ENCODE measurements around the gene NFX1.
"Not testable (repeated sequence)": the region's sequence is repeated elsewhere in the genome, so short reads cannot be mapped to it uniquely, and the experiment has no call there.

- TF ChIP-seq TCF12 (IDR thresholded peaks at IDR 0.05; ENCODE audit: low read depth, low read length); CTCF (IDR thresholded peaks at IDR 0.05 in 2 of 3, conservative IDR thresholded peaks at IDR 0.05 in 1 of 3; ENCODE audit: control insufficient read depth in 2 of 3, extremely low read depth in 1 of 3, insufficient read depth in 1 of 3, low read depth in 3 of 3, low read length in 3 of 3); HSF1 (IDR thresholded peaks at IDR 0.05; ENCODE audit: low read depth, low read length); EGR1 (IDR thresholded peaks at IDR 0.05; ENCODE audit: borderline replicate concordance in 1 of 2, low read depth in 2 of 2, low read length in 2 of 2); ZZZ3 (IDR thresholded peaks at IDR 0.05; ENCODE audit: control insufficient read depth, insufficient read length, low read depth); ASH2L (IDR thresholded peaks at IDR 0.05; ENCODE audit: borderline replicate concordance, low read depth); MXI1 (IDR thresholded peaks at IDR 0.05; ENCODE audit: low read depth, low read length); EZH2 (IDR thresholded peaks at IDR 0.05; ENCODE audit: borderline replicate concordance, control insufficient read depth, low read depth, low read length); USF2 (IDR thresholded peaks at IDR 0.05; ENCODE audit: borderline replicate concordance, low read depth, low read length); ZNF274 (IDR thresholded peaks at IDR 0.05; ENCODE audit: insufficient read depth, insufficient read length); POU2F2 (IDR thresholded peaks at IDR 0.05; ENCODE audit: borderline replicate concordance, low read depth, low read length); POLR2A (IDR thresholded peaks at IDR 0.05; ENCODE audit: low read depth, low read length): not testable (repeated sequence)
- TF ChIP-seq, protein P1, sequence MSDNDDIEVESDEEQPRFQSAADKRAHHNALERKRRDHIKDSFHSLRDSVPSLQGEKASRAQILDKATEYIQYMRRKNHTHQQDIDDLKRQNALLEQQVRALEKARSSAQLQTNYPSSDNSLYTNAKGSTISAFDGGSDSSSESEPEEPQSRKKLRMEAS (IDR thresholded peaks at IDR 0.05; ENCODE audit: low read depth, low read length), result not testable (repeated sequence)
Observed at GRCh38 chr9:33317136-33317535, 26.8 kb downstream of the NFX1 start.

All from GM12878 (cell line).